NB4 (cell line): ENCODE data around the gene SDSL.

Source experiments
- MYC ChIP-seq: IDR thresholded peaks from 2 replicates; pipeline ENCODE4 v1.6.1; 2011; ENCODE audit warnings: low read depth, low read length
- POLR2A ChIP-seq: IDR thresholded peaks from 2 replicates; pipeline ENCODE4 v1.6.1; 2011; ENCODE audit warnings: mild to moderate bottlenecking; ENCODE audit not compliant: insufficient read length; ENCODE audit errors: extremely low read depth
- TF ChIP-seq, protein P1 (sequence below): IDR thresholded peaks from one replicate; pipeline ENCODE4 v1.5.1; 2012; ENCODE audit warnings: low read depth, low read length
- TF ChIP-seq, protein P2 (sequence below): IDR thresholded peaks from 2 replicates; pipeline ENCODE4 v1.6.1; 2011; ENCODE audit warnings: low read depth, low read length

DNA sequence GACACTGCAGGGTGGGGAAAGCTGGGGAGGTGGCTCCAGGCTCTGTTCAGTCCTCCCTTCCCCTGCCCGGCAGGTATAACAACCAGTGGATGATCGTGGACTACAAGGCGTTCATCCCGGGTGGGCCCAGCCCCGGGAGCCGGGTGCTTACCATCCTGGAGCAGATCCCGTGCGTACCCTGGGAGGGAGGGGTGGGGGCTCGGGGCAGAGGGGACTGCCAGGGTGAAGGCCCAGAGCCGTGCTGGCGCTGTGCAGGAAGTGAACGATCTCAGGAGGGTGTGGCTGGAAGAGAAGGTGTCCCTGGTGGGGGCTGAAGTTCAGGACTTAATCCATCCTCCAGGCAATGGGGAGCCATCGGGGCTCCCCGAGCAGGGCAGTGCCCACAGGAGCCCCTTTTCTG lies 37.4 kb upstream of the SDSL start:
- TF ChIP-seq, protein P1, sequence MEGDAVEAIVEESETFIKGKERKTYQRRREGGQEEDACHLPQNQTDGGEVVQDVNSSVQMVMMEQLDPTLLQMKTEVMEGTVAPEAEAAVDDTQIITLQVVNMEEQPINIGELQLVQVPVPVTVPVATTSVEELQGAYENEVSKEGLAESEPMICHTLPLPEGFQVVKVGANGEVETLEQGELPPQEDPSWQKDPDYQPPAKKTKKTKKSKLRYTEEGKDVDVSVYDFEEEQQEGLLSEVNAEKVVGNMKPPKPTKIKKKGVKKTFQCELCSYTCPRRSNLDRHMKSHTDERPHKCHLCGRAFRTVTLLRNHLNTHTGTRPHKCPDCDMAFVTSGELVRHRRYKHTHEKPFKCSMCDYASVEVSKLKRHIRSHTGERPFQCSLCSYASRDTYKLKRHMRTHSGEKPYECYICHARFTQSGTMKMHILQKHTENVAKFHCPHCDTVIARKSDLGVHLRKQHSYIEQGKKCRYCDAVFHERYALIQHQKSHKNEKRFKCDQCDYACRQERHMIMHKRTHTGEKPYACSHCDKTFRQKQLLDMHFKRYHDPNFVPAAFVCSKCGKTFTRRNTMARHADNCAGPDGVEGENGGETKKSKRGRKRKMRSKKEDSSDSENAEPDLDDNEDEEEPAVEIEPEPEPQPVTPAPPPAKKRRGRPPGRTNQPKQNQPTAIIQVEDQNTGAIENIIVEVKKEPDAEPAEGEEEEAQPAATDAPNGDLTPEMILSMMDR = no peak
- no peak for TF ChIP-seq MYC
- TF ChIP-seq, protein P2, sequence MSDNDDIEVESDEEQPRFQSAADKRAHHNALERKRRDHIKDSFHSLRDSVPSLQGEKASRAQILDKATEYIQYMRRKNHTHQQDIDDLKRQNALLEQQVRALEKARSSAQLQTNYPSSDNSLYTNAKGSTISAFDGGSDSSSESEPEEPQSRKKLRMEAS = no peak
- TF ChIP-seq POLR2A = no peak
